ENCODE measurements around the gene LCE3A. TPM values are rescaled to one million over a fixed set of nuclear protein-coding genes. Genes with fewer than 3 reads are reported as not detected.

Gene LCE3A
- total RNA-seq, 1 experiment from 2014 or later = not detected

DNA sequence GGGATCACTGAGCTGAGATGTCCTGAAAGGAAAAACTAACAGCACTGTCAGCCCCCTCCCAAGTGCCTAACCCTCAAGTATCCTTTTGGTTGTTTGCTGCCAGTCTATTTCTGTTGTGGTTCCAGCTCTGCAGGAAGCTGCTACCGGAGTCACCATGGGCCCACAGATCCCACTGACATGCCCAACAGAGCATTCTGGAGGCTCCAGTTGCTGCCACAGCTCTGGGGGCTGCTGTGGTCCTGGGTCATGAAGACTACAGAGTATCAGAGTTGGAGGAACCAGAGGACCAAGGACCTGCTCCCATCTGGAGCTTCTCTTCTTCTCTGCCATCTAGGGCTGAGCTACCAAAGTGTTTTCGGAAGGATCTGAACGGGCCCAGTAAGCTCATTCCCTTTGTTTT, 910 bp downstream of the LCE3A start:
- no peaks in the 10 kb centered on the region for H3K36me3 ChIP-seq (ENCODE audit: low read depth, low read length)
- ATAC-seq = no peak
- H3K27me3 ChIP-seq (ENCODE audit: low read length) = no peaks in the 10 kb centered on the region; the same call in 1 of the 2 replicates
- no peak overlapping the region for H3K4me2 ChIP-seq (ENCODE audit: low read length)
- H3K9ac ChIP-seq (ENCODE audit: low read length) = no peak overlapping the region
- H3K79me2 ChIP-seq (ENCODE audit: low read length) = no peaks in the 10 kb centered on the region
- H3K9me3 ChIP-seq (ENCODE audit: low read length) = peaks cover 7% of the 10 kb centered on the region
- no TSS peak for BruUV-seq (replicated peaks)
- peak; percentile 0 for DNase-seq
- no peaks in the 10 kb centered on the region for H3F3A ChIP-seq (ENCODE audit: low read length, unreplicated experiment)
- H4K20me1 ChIP-seq (ENCODE audit: low read length) = no peaks in the 10 kb centered on the region
- H3K9me2 ChIP-seq (replicated peaks; ENCODE audit: low read length) = no peaks in the 10 kb centered on the region
- ChIA-PET POLR2A (ENCODE audit: unreplicated experiment) (no interaction called here), CTCF (no interaction called here)
- intact Hi-C loops (cut with micrococcal nuclease) = no loop called here
- no peak overlapping the region for H3K27ac ChIP-seq (ENCODE audit: low read length)
- H3K4me1 ChIP-seq (ENCODE audit: insufficient read depth, low read length) = no peaks in the 10 kb centered on the region
- no peak overlapping the region for H2AFZ ChIP-seq (ENCODE audit: low read length)
- no peak overlapping the region for H3K4me3 ChIP-seq (ENCODE audit: low read length)
- TF ChIP-seq, protein P1, sequence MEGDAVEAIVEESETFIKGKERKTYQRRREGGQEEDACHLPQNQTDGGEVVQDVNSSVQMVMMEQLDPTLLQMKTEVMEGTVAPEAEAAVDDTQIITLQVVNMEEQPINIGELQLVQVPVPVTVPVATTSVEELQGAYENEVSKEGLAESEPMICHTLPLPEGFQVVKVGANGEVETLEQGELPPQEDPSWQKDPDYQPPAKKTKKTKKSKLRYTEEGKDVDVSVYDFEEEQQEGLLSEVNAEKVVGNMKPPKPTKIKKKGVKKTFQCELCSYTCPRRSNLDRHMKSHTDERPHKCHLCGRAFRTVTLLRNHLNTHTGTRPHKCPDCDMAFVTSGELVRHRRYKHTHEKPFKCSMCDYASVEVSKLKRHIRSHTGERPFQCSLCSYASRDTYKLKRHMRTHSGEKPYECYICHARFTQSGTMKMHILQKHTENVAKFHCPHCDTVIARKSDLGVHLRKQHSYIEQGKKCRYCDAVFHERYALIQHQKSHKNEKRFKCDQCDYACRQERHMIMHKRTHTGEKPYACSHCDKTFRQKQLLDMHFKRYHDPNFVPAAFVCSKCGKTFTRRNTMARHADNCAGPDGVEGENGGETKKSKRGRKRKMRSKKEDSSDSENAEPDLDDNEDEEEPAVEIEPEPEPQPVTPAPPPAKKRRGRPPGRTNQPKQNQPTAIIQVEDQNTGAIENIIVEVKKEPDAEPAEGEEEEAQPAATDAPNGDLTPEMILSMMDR (conservative IDR thresholded peaks at IDR 0.05; ENCODE audit: low read depth, low read length) = no peak
- TF ChIP-seq EZH2 (IDR thresholded peaks at IDR 0.05; ENCODE audit: low read length, unreplicated experiment) = no peak
- no peak for TF ChIP-seq EZH2phosphoT487 (IDR thresholded peaks at IDR 0.05; ENCODE audit: borderline replicate concordance, low read length)

DNA sequence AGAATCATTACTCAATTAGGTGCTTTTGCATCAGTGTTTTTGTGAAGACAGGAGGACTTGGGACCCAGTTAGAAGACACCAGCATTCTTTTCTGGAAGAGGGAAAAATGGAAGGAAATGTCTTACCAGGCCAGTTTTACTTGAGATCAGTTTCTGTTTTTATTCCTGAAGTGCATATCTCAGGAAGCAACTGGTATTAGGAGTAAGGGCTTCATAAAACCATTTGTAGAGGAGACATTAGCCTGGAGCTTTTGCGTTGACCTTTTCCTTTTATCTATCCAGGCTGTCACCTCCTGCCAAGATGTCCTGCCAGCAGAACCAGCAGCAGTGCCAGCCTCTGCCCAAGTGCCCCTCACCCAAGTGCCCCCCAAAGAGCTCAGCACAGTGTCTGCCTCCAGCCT, 9.4 kb downstream of the LCE3A start, which contains the start of gene LCE3B:
LCE3B (plus strand) TSS at position 301 of the 400 bp plus-strand sequence; CDS start at position 301, 0 bp downstream.
- no peaks in the 10 kb centered on the region for H3K9me2 ChIP-seq (replicated peaks; ENCODE audit: low read length)
- intact Hi-C loops (cut with micrococcal nuclease) = no loop called here
- no peak within 1 kb of the TSS for H3K4me2 ChIP-seq (ENCODE audit: low read length)
- no peaks in the 10 kb centered on the region for H3K9me3 ChIP-seq (ENCODE audit: low read length)
- no peaks in the 10 kb centered on the region for H4K20me1 ChIP-seq (ENCODE audit: low read length)
- POLR2A ChIA-PET (ENCODE audit: unreplicated experiment) = no interaction called here
- CTCF ChIA-PET = no interaction called here
- H3K4me1 ChIP-seq (ENCODE audit: insufficient read depth, low read length) = no peaks in the 10 kb centered on the region
- no peaks in the 10 kb centered on the region for H3K36me3 ChIP-seq (ENCODE audit: low read depth, low read length)
- no TSS peak for BruUV-seq (replicated peaks)
- DNase-seq (no peak), ATAC-seq (no peak)
- no peak within 1 kb of the TSS for H2AFZ ChIP-seq (ENCODE audit: low read length)
- H3K4me3 ChIP-seq (ENCODE audit: low read length) = no peak within 1 kb of the TSS
- no peaks in the 10 kb centered on the region for H3K79me2 ChIP-seq (ENCODE audit: low read length)
- H3K27me3 ChIP-seq (ENCODE audit: low read length) = no peaks in the 10 kb centered on the region
- TF ChIP-seq, protein P1 (conservative IDR thresholded peaks at IDR 0.05; ENCODE audit: low read depth, low read length) = no peak
- TF ChIP-seq EZH2 (IDR thresholded peaks at IDR 0.05; ENCODE audit: low read length, unreplicated experiment) (no peak), EZH2phosphoT487 (IDR thresholded peaks at IDR 0.05; ENCODE audit: borderline replicate concordance, low read length) (no peak)
- no peak within 1 kb of the TSS for H3K27ac ChIP-seq (ENCODE audit: low read length)
- no peaks in the 10 kb centered on the region for H3F3A ChIP-seq (ENCODE audit: low read length, unreplicated experiment)
- H3K9ac ChIP-seq (ENCODE audit: low read length) = no peak within 1 kb of the TSS

DNA sequence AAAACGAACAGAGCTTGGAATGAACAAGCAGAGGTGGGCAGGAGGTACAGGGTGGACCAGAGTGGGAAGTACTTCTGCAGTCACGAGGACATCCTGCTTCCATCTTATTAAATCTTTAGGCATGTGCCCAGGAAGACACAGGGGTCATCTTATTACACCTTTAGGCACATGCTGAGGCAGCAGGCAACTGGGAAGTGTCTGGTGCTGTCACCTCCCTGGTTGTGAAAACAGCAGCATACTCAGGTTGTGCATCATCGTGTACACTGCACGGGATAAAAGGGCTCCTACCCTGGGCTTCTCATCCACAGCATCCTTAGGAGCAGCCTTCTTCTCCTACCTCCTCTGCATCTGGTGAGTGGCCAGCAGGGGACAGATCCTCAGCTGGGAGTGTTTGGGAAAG, 23.0 kb downstream of the LCE3A start, which contains the start of gene LCE3C:
LCE3C (plus strand) TSS at position 301 of the 400 bp plus-strand sequence. CDS start 498 bp downstream, outside the sequence.
- H3K4me3 ChIP-seq (ENCODE audit: low read length) = no peak within 1 kb of the TSS
- ChIA-PET CTCF (no interaction called here), POLR2A (ENCODE audit: unreplicated experiment) (no interaction called here)
- H3K9ac ChIP-seq (ENCODE audit: low read length) = no peak within 1 kb of the TSS
- H3K36me3 ChIP-seq (ENCODE audit: low read depth, low read length) = no peaks in the 10 kb centered on the region
- H3K27ac ChIP-seq (ENCODE audit: low read length) = no peak within 1 kb of the TSS
- H4K20me1 ChIP-seq (ENCODE audit: low read length) = no peaks in the 10 kb centered on the region
- no peaks in the 10 kb centered on the region for H3K4me1 ChIP-seq (ENCODE audit: insufficient read depth, low read length)
- no TSS peak for BruUV-seq (replicated peaks)
- H3K9me3 ChIP-seq (ENCODE audit: low read length) = no peaks in the 10 kb centered on the region
- no peaks in the 10 kb centered on the region for H3K9me2 ChIP-seq (replicated peaks; ENCODE audit: low read length)
- no peak within 1 kb of the TSS for H2AFZ ChIP-seq (ENCODE audit: low read length)
- intact Hi-C loops (cut with micrococcal nuclease) = no loop called here
- no peak within 1 kb of the TSS for H3K4me2 ChIP-seq (ENCODE audit: low read length)
- ATAC-seq = no peak
- H3F3A ChIP-seq (ENCODE audit: low read length, unreplicated experiment) = no peaks in the 10 kb centered on the region
- no peaks in the 10 kb centered on the region for H3K27me3 ChIP-seq (ENCODE audit: low read length)
- no peak for DNase-seq
- TF ChIP-seq, protein P1 (conservative IDR thresholded peaks at IDR 0.05; ENCODE audit: low read depth, low read length) = no peak
- no peak for TF ChIP-seq EZH2 (IDR thresholded peaks at IDR 0.05; ENCODE audit: low read length, unreplicated experiment)
- TF ChIP-seq EZH2phosphoT487 (IDR thresholded peaks at IDR 0.05; ENCODE audit: borderline replicate concordance, low read length) = no peak
- H3K79me2 ChIP-seq (ENCODE audit: low read length) = no peaks in the 10 kb centered on the region

All from PC-3 (cell line).